Ovary (tissue), 9 donors: ENCODE data around the gene HDAC9. TPM values are rescaled to one million over a fixed set of nuclear protein-coding genes. Genes with fewer than 3 reads are reported as not detected.

Experiments used
- DNase-seq, 5 donors: peaks; one replicate each; pipeline ENCODE4 v3.0.0-alpha.2; 2019 to 2020
- H3K27ac ChIP-seq, 2 donors: fragments of 200-600 bp; one replicate each; pipeline versions ENCODE4 v1.5.1 to v1.8.0; 2019 to 2022
- H3K27me3 ChIP-seq: fragments of 200-600 bp; one replicate; pipeline ENCODE4 v1.8.0; 2022
- H3K36me3 ChIP-seq: fragments of 200-600 bp; sonication (generic); one replicate; pipeline ENCODE4 v1.5.1; 2019
- H3K4me1 ChIP-seq: one replicate; pipeline ENCODE4 v1.8.1; 2013; ENCODE audit warnings: mild to moderate bottlenecking, moderate library complexity; ENCODE audit not compliant: insufficient read depth
- H3K4me3 ChIP-seq: fragments of 200-600 bp; sonication (generic); one replicate; pipeline ENCODE4 v1.5.1; 2017
- H3K9me3 ChIP-seq, 2 donors: fragments of 200-600 bp in 1 of 2; sonication (generic) in 1 of 2; one replicate each; pipeline versions ENCODE4 v1.5.1 to v1.8.1; 2013 to 2019; ENCODE audit warnings: mild to moderate bottlenecking in 1 of 2, moderate library complexity in 1 of 2
- CTCF ChIP-seq, 3 donors: fragments of 450-650 bp in 2 of 3; fragments of 200-600 bp in 1 of 3; IDR thresholded peaks; one replicate each; pipeline versions ENCODE4 v1.5.1 to v1.8.0; 2016 to 2022; ENCODE audit warnings: antibody characterized with exemption in 3 of 3, mild to moderate bottlenecking in 1 of 3
- EP300 ChIP-seq: sonication (generic); formaldehyde crosslinking; IDR thresholded peaks from one replicate; pipeline ENCODE4 v1.6.1; 2017; ENCODE audit warnings: antibody characterized with exemption
- POLR2A ChIP-seq: fragments of 450-650 bp; IDR thresholded peaks from one replicate; pipeline ENCODE4 v1.6.1; 2017; ENCODE audit warnings: antibody characterized with exemption, mild to moderate bottlenecking, moderate library complexity
- WGBS, 3 donors: extraction: QIAGEN DNeasy Blood & Tissue Kit in 1 of 3; methylation state at CpG; one replicate each; pipeline versions ENCODE4 v1.1.5 to v1.1.7; 2013 to 2017; 5-methylcytosine and 5-hydroxymethylcytosine counted together
- intact Hi-C, 4 donors: fragments of 100-400 bp; cut with DNase I; formaldehyde crosslinking; loops; one replicate each; pipeline versions ENCODE4 v1.11.0 to v1.15.1; 2022 to 2023
- polyA plus RNA-seq, 2 donors: library from polyadenylated mRNA; stranded (reverse); fragments of 200-250 nt in 1 of 2; fragments of 350-450 nt in 1 of 2; fragmentation: Illumina TruSeq in 1 of 2; extraction: RNeasy Lipid Tissue Mini Kit (QIAGEN cat#74804) in 1 of 2; gene quantifications; one replicate each; pipeline ENCODE4 v1.2.3, GENCODE V29; 2013 to 2014
- total RNA-seq, 7 donors: library from RNA; depleted of rRNA in 2 of 7; stranded (reverse); fragments of >200 nt in 2 of 7; fragmentation: NEBNext Ultra II Directional in 3 of 7; extraction: Animal tissue kit (Norgen Biotek cat#: 25700) in 3 of 7; gene quantifications; one replicate each; pipeline versions ENCODE4 v1.1.0 to v1.2.4, GENCODE V29; 2016 to 2023
- donor health status: DM: no; HTN: no; CAD: no; lungs with moderate emphysema.
- donor health status: DM: no; HTN: no; CAD: no.
- donor health status: Bipolar disorder and iron deficiency.
- donor health status: DM: yes; HTN: yes; CAD: no.
- donor health status: DM: no; HTN: no; CAD: no.
- donor health status: DM: yes; HTN: yes; CAD: no.

The HDAC9 gene
- total and polyA plus RNA-seq, 9 donors = 1.7 to 22.3 (median 6.0) TPM

DNA sequence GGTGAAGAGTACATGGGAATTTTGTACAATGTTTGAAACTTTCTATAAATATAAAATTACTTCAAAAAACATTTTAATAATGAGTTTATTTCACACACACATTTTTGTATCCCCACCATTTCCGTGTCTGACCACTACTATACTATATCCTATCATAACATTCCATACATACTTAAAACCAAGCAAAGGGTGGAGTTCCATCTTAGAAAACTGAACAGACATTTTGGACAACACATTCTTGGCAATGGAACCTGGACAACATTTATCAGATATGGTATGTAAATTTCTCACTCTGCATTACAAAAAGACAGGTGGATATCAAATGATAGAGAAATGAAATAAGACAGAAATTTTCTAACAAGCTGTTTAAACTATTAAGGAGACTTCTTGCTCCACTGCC, 453.0 kb downstream of the HDAC9 start:
- no peak for DNase-seq
- no peaks in the 10 kb centered on the region for H3K36me3 ChIP-seq
- H3K27ac ChIP-seq = no peak overlapping the region
- H3K4me3 ChIP-seq = no peak overlapping the region
- TF ChIP-seq POLR2A = no peak
- TF ChIP-seq EP300 = no peak
- TF ChIP-seq CTCF (IDR thresholded peaks at IDR 0.05) = no peak
- 39 to 52% (median 46%) methylated on average over 1 of the region's 1 CpG for WGBS, 3 donors
- no peaks in the 10 kb centered on the region for H3K9me3 ChIP-seq
- intact Hi-C loops = no loop called here
- no peaks in the 10 kb centered on the region for H3K4me1 ChIP-seq
- H3K27me3 ChIP-seq = no peaks in the 10 kb centered on the region

- TF ChIP-seq CTCF (IDR thresholded peaks at IDR 0.05) = no peak
- no peak for TF ChIP-seq POLR2A
- no peak for TF ChIP-seq EP300
- H3K4me1 ChIP-seq = no peaks in the 10 kb centered on the region
- 74 to 80% (median 77%) methylated on average over 4 of the region's 4 CpGs for WGBS, 3 donors
- no peak for DNase-seq
- no peak overlapping the region for H3K4me3 ChIP-seq
- no peak overlapping the region for H3K27ac ChIP-seq
- no peaks in the 10 kb centered on the region for H3K9me3 ChIP-seq
- no peaks in the 10 kb centered on the region for H3K27me3 ChIP-seq
- intact Hi-C loops = no loop called here
- no peaks in the 10 kb centered on the region for H3K36me3 ChIP-seq
These were observed 457.3 kb downstream of the HDAC9 start for GRCh38 chr7:18952846-18953245.

- Histone ChIP-seq H3K27ac (no peak overlapping the region), H3K4me1 (no peaks in the 10 kb centered on the region), H3K27me3 (no peaks in the 10 kb centered on the region), H3K4me3 (no peak overlapping the region), H3K9me3 (no peaks in the 10 kb centered on the region), H3K36me3 (no peaks in the 10 kb centered on the region)
- DNase-seq = no peak
- TF ChIP-seq EP300 (no peak), POLR2A (no peak), CTCF (IDR thresholded peaks at IDR 0.05) (no peak)
- intact Hi-C loops = no loop called here
- WGBS, 3 donors = 76 to 86% (median 81%) methylated on average over 4 of the region's 4 CpGs
These were observed 463.1 kb downstream of the HDAC9 start for GRCh38 chr7:18958627-18959026.

GRCh38 chr7:18960725-18961124, 465.2 kb downstream of the HDAC9 start:
- no peaks in the 10 kb centered on the region for H3K27me3 ChIP-seq
- TF ChIP-seq POLR2A = no peak
- no peak for TF ChIP-seq CTCF (IDR thresholded peaks at IDR 0.05)
- no peak for TF ChIP-seq EP300
- H3K4me3 ChIP-seq = no peak overlapping the region
- H3K36me3 ChIP-seq = no peaks in the 10 kb centered on the region
- intact Hi-C loops = no loop called here
- 38 to 57% (median 48%) methylated on average over 4 of the region's 4 CpGs for WGBS, 3 donors
- no peaks in the 10 kb centered on the region for H3K9me3 ChIP-seq
- no peaks in the 10 kb centered on the region for H3K4me1 ChIP-seq
- H3K27ac ChIP-seq = no peak overlapping the region
- no peak for DNase-seq

DNA sequence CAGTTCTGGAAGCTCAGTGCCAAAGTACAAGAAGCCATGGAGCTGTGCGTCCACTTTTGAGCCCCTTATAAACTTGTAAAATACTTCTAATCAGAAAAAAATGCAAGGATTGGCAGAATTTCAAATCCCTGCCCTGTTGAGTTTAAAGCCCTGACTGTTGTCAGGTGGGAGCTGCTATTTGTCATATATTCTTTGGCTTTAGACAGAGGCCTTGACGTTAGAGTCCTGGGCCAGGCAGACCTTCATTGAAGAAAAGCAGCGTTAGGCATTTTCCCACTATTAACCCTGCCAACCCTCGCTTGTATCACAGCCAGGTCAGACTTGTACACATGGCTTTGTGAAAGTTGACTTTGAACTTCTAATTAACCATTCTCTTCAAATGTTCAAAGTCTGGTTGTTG, 466.5 kb downstream of the HDAC9 start:
- H3K4me1 ChIP-seq = no peaks in the 10 kb centered on the region
- H3K27me3 ChIP-seq = no peaks in the 10 kb centered on the region
- intact Hi-C loops = no loop called here
- no peak for TF ChIP-seq POLR2A
- no peak for TF ChIP-seq CTCF (IDR thresholded peaks at IDR 0.05)
- TF ChIP-seq EP300 = no peak
- no peak overlapping the region for H3K4me3 ChIP-seq
- no peaks in the 10 kb centered on the region for H3K36me3 ChIP-seq
- DNase-seq = no peak
- no peaks in the 10 kb centered on the region for H3K9me3 ChIP-seq
- WGBS, 3 donors = 26 to 33% (median 29%) methylated on average over 4 of the region's 4 CpGs
- H3K27ac ChIP-seq = no peak overlapping the region
